GM12878 (cell line): ENCODE results near the gene NRP1. TPM values are rescaled to one million over a fixed set of nuclear protein-coding genes. Genes with fewer than 3 reads are reported as not detected.

Experiments
- ATAC-seq: fragments of 200-7000 bp; cut with Tn5 transposase; 3 replicates; pipeline ENCODE4 v1.9.1; 2020; ENCODE audit warnings: mild to moderate bottlenecking, moderate library complexity
- BruUV-seq: library from RNA; stranded (reverse); fragments of 400-500 nt; replicated peaks from 2 replicates; lab custom pipeline; 2021; lab: Mats Ljungman, UMichigan
- CTCF ChIA-PET: fragments of 300-600 bp; sonication (Branson Sonifier 250); formaldehyde crosslinking; extraction: SDS; loops from one replicate; lab custom pipeline; 2021; ENCODE audit warnings: inconsistent platforms; lab: Yijun Ruan, JAX
- POLR2A ChIA-PET: fragments of 350-600 bp; formaldehyde crosslinking; extraction: SDS; loops from one replicate; lab custom pipeline; 2021; ENCODE audit warnings: inconsistent platforms; lab: Charles Lee
- RAD21 ChIA-PET: fragments of 300-600 bp; sonication (Branson Sonifier 250); formaldehyde crosslinking; loops from one replicate; lab custom pipeline; 2023; ENCODE audit warnings: antibody characterized with exemption; ENCODE audit not compliant: unreplicated experiment; lab: Charles Lee
- SMC1A ChIA-PET: fragments of 300-600 bp; sonication (Branson Sonifier 250); formaldehyde crosslinking; loops from one replicate; lab custom pipeline; 2023; ENCODE audit not compliant: unreplicated experiment, uncharacterized antibody; lab: Charles Lee
- DNase-seq: peaks from one replicate; pipeline ENCODE4 v3.0.0-alpha.2; 2011; ENCODE audit warnings: low read depth, low spot score
- FAIRE-seq: peaks from 3 replicates; lab custom pipeline; 2011; peaks lifted over from hg19 to GRCh38; lab: Jason Lieb, UNC
- H2AFZ ChIP-seq: 2 replicates; pipeline ENCODE4 v1.6.0; 2011; ENCODE audit warnings: low read depth, low read length, control low read depth; ENCODE audit not compliant: control insufficient read depth
- H3K27ac ChIP-seq: 2 replicates; pipeline ENCODE4 v1.5.1; 2011; ENCODE audit warnings: control low read depth; ENCODE audit not compliant: control insufficient read depth, insufficient read depth
- H3K27me3 ChIP-seq, 2 experiments: replicated peaks in 1 of 2; 2 replicates each; pipeline versions ENCODE4 v1.6.0 to v1.6.1; 2011; ENCODE audit warnings: low read length in 1 of 2; ENCODE audit not compliant: control insufficient read depth in 2 of 2, insufficient read depth in 2 of 2
- H3K36me3 ChIP-seq, 2 experiments: 2 replicates each; pipeline ENCODE4 v1.5.1; 2011; ENCODE audit warnings: low read length in 1 of 2; ENCODE audit not compliant: control insufficient read depth in 2 of 2, insufficient read depth in 2 of 2
- H3K4me1 ChIP-seq: 2 replicates; pipeline ENCODE4 v1.6.1; 2011; ENCODE audit warnings: mild to moderate bottlenecking, low read length, moderate library complexity, mixed read lengths; ENCODE audit not compliant: control insufficient read depth, insufficient read depth
- H3K4me2 ChIP-seq: 2 replicates; pipeline ENCODE4 v1.6.0; 2011; ENCODE audit warnings: control low read depth; ENCODE audit not compliant: control insufficient read depth, insufficient read depth
- H3K4me3 ChIP-seq: fragments of 200-600 bp; sonication (generic); 2 replicates; pipeline ENCODE4 v1.5.1; 2016
- H3K79me2 ChIP-seq: 2 replicates; pipeline ENCODE4 v1.6.0; 2011; ENCODE audit warnings: low read length; ENCODE audit not compliant: control insufficient read depth, insufficient read depth
- H3K9ac ChIP-seq: 2 replicates; pipeline ENCODE4 v1.8.0; 2011; ENCODE audit warnings: low read length, control low read depth, mixed read lengths; ENCODE audit not compliant: control insufficient read depth, insufficient read depth
- H3K9me3 ChIP-seq: replicated peaks from 3 replicates; pipeline ENCODE4 v1.5.1; 2011; ENCODE audit warnings: mild to moderate bottlenecking, low read length; ENCODE audit not compliant: control insufficient read depth, insufficient read depth
- H4K20me1 ChIP-seq: 2 replicates; pipeline ENCODE4 v1.6.0; 2011; ENCODE audit not compliant: control insufficient read depth, insufficient read depth
- ASH2L ChIP-seq: fragments of 300-600, 200-600 bp; sonication (generic); IDR thresholded peaks from 2 replicates; pipeline ENCODE4 v1.6.1; 2017; ENCODE audit warnings: low read depth, mild to moderate bottlenecking, borderline replicate concordance
- BMI1 ChIP-seq: fragments of 450-650 bp; IDR thresholded peaks from 2 replicates; pipeline ENCODE4 v1.6.1; 2016; ENCODE audit warnings: mild to moderate bottlenecking, moderate library complexity, borderline replicate concordance
- E2F8 ChIP-seq: fragments of 450-650 bp; IDR thresholded peaks from 2 replicates; pipeline ENCODE4 v1.6.1; 2018; ENCODE audit warnings: mild to moderate bottlenecking, low read depth, moderate library complexity; ENCODE audit not compliant: partially characterized antibody
- ESRRA ChIP-seq: IDR thresholded peaks from 2 replicates; pipeline ENCODE4 v1.6.1; 2012; ENCODE audit warnings: mild to moderate bottlenecking, low read length, improper control_type of control experiment
- IKZF1 ChIP-seq: fragments of 450-650 bp; conservative IDR thresholded peaks from 2 replicates; pipeline ENCODE4 v1.6.1; 2017; ENCODE audit warnings: antibody characterized with exemption, mild to moderate bottlenecking
- KAT2A ChIP-seq: conservative IDR thresholded peaks from 2 replicates; pipeline ENCODE4 v1.6.1; 2011; ENCODE audit warnings: low read depth, low read length; ENCODE audit not compliant: control insufficient read depth
- MEF2A ChIP-seq: IDR thresholded peaks from 2 replicates; pipeline ENCODE4 v1.6.1; 2011; ENCODE audit warnings: low read depth, mild to moderate bottlenecking, low read length, moderate library complexity; ENCODE audit not compliant: insufficient read depth
- MEF2B ChIP-seq: fragments of 450-650 bp; IDR thresholded peaks from 2 replicates; pipeline ENCODE4 v1.6.1; 2018; ENCODE audit warnings: mild to moderate bottlenecking, moderate library complexity; ENCODE audit not compliant: partially characterized antibody, poor library complexity, severe bottlenecking
- PAX5 ChIP-seq: IDR thresholded peaks from 2 replicates; pipeline ENCODE4 v1.6.1; 2011; ENCODE audit warnings: low read depth, low read length, borderline replicate concordance
- PML ChIP-seq: IDR thresholded peaks from 2 replicates; pipeline ENCODE4 v1.6.1; 2012; ENCODE audit warnings: low read length, inconsistent platforms
- STAT3 ChIP-seq: IDR thresholded peaks from 2 replicates; pipeline ENCODE4 v1.6.1; 2011; ENCODE audit warnings: low read depth, low read length, improper control_type of control experiment
- WRNIP1 ChIP-seq: IDR thresholded peaks from 2 replicates; pipeline ENCODE4 v1.6.1; 2011; ENCODE audit warnings: low read depth, low read length, improper control_type of control experiment, borderline replicate concordance
- YY1 ChIP-seq: IDR thresholded peaks from 2 replicates; pipeline ENCODE4 v1.6.1; 2011; ENCODE audit warnings: low read depth, mild to moderate bottlenecking, low read length
- WGBS: methylation state at CpG from one replicate; pipeline ENCODE4 v1.1.6; 2016; ENCODE audit warnings: low lambda C conversion rate; ENCODE audit not compliant: insufficient replicate concordance, insufficient coverage; ENCODE audit errors: missing lambda C conversion rate; 5-methylcytosine and 5-hydroxymethylcytosine counted together
- in situ Hi-C: fragments of 300-500 bp; cut with MboI; formaldehyde crosslinking; loops from 9 replicates; pipeline ENCODE4 v1.14.3; 2018; ENCODE audit warnings: mixed read lengths
- intact Hi-C: fragments of 100-400 bp; cut with micrococcal nuclease; formaldehyde crosslinking; loops from one replicate; pipeline ENCODE4 v1.14.2; 2022; ENCODE audit not compliant: unreplicated experiment
- polyA plus RNA-seq, 11 experiments: library from polyadenylated mRNA; depleted of rRNA in 4 of 11; unstranded in 6 of 11; stranded (reverse) in 5 of 11; fragments of >200 nt; fragmentation: Nextera tagmentation in 4 of 11; fragmentation: Illumina TruSeq in 1 of 11; extraction: Ambion mirVana in 4 of 11; extraction: Trizol in 1 of 11; gene quantifications; 1 replicate in 1 of 11; 2 replicates in 10 of 11; pipeline versions ENCODE4 v1.2.1 to v1.2.3, GENCODE V29; 2011 to 2016; ENCODE audit warnings: inconsistent platforms in 2 of 11, missing spikeins in 2 of 11, low read depth in 1 of 11
- small RNA-seq: library from RNA; depleted of rRNA; stranded (forward); fragments of <200 nt; gene quantifications from one replicate; pipeline ENCODE3, GENCODE V24; 2014
- total RNA-seq, 4 experiments: library from RNA; depleted of rRNA in 3 of 4; stranded (reverse); fragments of >200 nt in 3 of 4; fragmentation: Illumina TruSeq in 1 of 4; extraction: Trizol in 1 of 4; gene quantifications; 2 replicates each; pipeline versions ENCODE4 v1.2.1 to v1.2.3, GENCODE V29; 2013 to 2021

The NRP1 gene
- total and polyA plus RNA-seq, 10 of the 15 experiments (the other 5 are each of a cell fraction or from before 2014, with no cell fraction given): 0.11 to 12.1 (median 0.52) TPM

- Histone ChIP-seq H4K20me1 (no peaks in the 10 kb centered on the region), H3K36me3 (no peaks in the 10 kb centered on the region), H3K9ac (no peak overlapping the region), H3K4me1 (no peaks in the 10 kb centered on the region), H3K4me3 (no peak overlapping the region), H3K27ac (no peak overlapping the region), H3K4me2 (no peak overlapping the region), H3K27me3 (no peaks in the 10 kb centered on the region), H3K79me2 (no peaks in the 10 kb centered on the region), H3K9me3 (no peaks in the 10 kb centered on the region), H2AFZ (no peak overlapping the region)
- intact Hi-C loops (no loop called here), in situ Hi-C loops (no loop called here)
- DNase-seq: no peak
- ChIA-PET SMC1A (no interaction called here), RAD21 (no interaction called here), CTCF (no interaction called here), POLR2A (no interaction called here)
- no peak for FAIRE-seq
- no TSS peak for BruUV-seq
- no peak for TF ChIP-seq ASH2L
- TF ChIP-seq MEF2B: no peak
- TF ChIP-seq STAT3: no peak
- no peak for TF ChIP-seq PAX5
- no peak for TF ChIP-seq MEF2A
- TF ChIP-seq PML: no peak
- no peak for TF ChIP-seq BMI1
- TF ChIP-seq KAT2A: no peak
- TF ChIP-seq IKZF1: no peak
- no peak for TF ChIP-seq ESRRA
- TF ChIP-seq YY1: no peak
- no peak for TF ChIP-seq E2F8
- no peak for TF ChIP-seq WRNIP1
- no peak for ATAC-seq
- 47% methylated on average over 9 of the region's 9 CpGs for WGBS
Observed at GRCh38 chr10:33127622-33128021, 206.8 kb downstream of the NRP1 start.

Small RNA genes lying within 50 kb of the gene (small RNA-seq; reads per million reads assigned to genes)
- gene AL353600.1 (not detected), gene RN7SL398P (not detected)
